Measurements from ENCODE around the gene CFAP97.

CFAP97 gene

GRCh38 chr4:185194924-185195888 is 8.6 kb downstream of the CFAP97 start:
- H3K4me3 ChIP-seq (ENCODE audit: low read depth, low read length): no peak overlapping the region
- TF ChIP-seq, protein P1, sequence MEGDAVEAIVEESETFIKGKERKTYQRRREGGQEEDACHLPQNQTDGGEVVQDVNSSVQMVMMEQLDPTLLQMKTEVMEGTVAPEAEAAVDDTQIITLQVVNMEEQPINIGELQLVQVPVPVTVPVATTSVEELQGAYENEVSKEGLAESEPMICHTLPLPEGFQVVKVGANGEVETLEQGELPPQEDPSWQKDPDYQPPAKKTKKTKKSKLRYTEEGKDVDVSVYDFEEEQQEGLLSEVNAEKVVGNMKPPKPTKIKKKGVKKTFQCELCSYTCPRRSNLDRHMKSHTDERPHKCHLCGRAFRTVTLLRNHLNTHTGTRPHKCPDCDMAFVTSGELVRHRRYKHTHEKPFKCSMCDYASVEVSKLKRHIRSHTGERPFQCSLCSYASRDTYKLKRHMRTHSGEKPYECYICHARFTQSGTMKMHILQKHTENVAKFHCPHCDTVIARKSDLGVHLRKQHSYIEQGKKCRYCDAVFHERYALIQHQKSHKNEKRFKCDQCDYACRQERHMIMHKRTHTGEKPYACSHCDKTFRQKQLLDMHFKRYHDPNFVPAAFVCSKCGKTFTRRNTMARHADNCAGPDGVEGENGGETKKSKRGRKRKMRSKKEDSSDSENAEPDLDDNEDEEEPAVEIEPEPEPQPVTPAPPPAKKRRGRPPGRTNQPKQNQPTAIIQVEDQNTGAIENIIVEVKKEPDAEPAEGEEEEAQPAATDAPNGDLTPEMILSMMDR (IDR thresholded peaks at IDR 0.05; ENCODE audit: borderline replicate concordance, insufficient read depth, low read depth, low read length): no peak

- no peak overlapping the region for H3K4me3 ChIP-seq (ENCODE audit: low read depth, low read length)
- TF ChIP-seq, protein P1 (IDR thresholded peaks at IDR 0.05; ENCODE audit: borderline replicate concordance, insufficient read depth, low read depth, low read length): no peak
Observed at GRCh38 chr4:185192059-185192458, 11.7 kb downstream of the CFAP97 start.

GRCh38 chr4:185190306-185190856 is 13.4 kb downstream of the CFAP97 start:
- TF ChIP-seq, protein P1 (IDR thresholded peaks at IDR 0.05; ENCODE audit: borderline replicate concordance, insufficient read depth, low read depth, low read length): no peak
- H3K4me3 ChIP-seq (ENCODE audit: low read depth, low read length): no peak overlapping the region

DNA sequence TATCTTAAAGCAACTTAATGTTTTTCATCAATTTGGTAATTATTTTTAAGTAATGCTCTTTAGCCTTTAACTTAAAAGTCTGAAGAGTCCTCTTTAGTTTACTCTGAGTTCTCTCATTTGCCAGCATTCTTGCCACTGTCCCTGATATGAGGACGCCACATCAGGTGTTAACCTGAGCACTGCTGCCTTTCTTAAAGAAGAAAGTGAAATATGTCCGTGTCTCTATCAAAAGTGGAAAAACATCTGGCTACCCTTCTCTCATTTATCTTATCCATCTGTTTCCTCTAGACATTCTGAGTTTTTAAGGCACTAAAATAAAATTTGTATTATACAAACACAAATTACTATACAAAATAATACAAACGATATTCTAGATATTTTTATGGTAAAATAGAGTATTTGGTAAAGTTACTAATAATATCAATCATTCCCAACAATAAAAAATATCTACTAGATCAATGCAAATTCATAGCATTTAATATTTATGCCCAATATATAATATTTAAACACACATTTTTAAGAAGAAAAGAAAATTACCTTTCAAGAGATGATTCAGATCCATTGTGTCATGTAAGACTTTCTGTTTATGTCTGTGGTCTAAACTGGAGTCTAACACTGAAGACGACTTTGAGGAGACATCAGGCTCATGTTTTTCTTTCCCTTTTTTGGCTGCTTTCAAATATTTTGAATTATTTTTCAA is 14.0 kb downstream of the CFAP97 start:
- TF ChIP-seq, protein P1 (IDR thresholded peaks at IDR 0.05; ENCODE audit: borderline replicate concordance, insufficient read depth, low read depth, low read length): no peak
- no peak overlapping the region for H3K4me3 ChIP-seq (ENCODE audit: low read depth, low read length)

GRCh38 chr4:185186769-185187168 is 17.0 kb downstream of the CFAP97 start:
- TF ChIP-seq, protein P1 (IDR thresholded peaks at IDR 0.05; ENCODE audit: borderline replicate concordance, insufficient read depth, low read depth, low read length): no peak
- no peak overlapping the region for H3K4me3 ChIP-seq (ENCODE audit: low read depth, low read length)

DNA sequence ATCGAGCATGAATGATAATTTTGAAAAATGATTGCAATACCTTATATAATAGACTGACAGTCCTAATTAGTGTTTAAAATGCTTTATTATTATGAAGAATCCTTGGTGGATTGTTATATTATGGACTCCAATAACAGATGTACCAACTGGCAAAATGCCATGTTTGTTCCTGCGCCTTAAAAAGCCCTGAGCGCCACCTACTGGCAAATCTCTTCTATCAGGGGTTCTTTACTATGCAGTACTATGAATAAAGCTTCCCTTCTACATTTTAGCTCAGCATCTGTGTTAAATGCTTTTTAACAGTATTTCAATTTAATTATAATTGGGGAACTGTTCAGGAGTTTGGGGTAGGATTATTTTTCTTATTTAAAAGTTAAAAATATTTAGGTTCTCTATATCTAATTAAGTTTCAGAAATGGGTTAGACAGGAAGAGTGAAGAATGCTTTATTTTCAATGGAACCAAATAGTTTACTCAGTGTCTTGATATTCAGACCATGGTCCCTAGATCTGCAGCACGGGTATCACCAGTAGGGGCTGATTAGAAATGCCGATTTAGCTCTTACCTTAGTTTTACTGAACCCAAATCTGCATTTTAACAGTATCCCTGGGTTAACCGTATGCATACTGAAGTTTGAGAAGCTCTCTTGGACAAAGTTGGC is 20.0 kb downstream of the CFAP97 start:
- TF ChIP-seq, protein P1 (IDR thresholded peaks at IDR 0.05; ENCODE audit: borderline replicate concordance, insufficient read depth, low read depth, low read length): peak; percentile 67
- H3K4me3 ChIP-seq (ENCODE audit: low read depth, low read length): no peak overlapping the region

Measured in GM12875 (cell line).